GM12878 (cell line): ENCODE data around the gene UQCR11. TPM values are rescaled to one million over a fixed set of nuclear protein-coding genes. Genes with fewer than 3 reads are reported as not detected.

Source experiments
- ATAC-seq: fragments of 200-7000 bp; cut with Tn5 transposase; 3 replicates; pipeline ENCODE4 v1.9.1; 2020; ENCODE audit warnings: mild to moderate bottlenecking, moderate library complexity
- BruUV-seq: library from RNA; stranded (reverse); fragments of 400-500 nt; replicated peaks from 2 replicates; lab custom pipeline; 2021; lab: Mats Ljungman, UMichigan
- CTCF ChIA-PET: fragments of 300-600 bp; sonication (Branson Sonifier 250); formaldehyde crosslinking; extraction: SDS; loops from one replicate; lab custom pipeline; 2021; ENCODE audit warnings: inconsistent platforms; lab: Yijun Ruan, JAX
- POLR2A ChIA-PET: fragments of 350-600 bp; formaldehyde crosslinking; extraction: SDS; loops from one replicate; lab custom pipeline; 2021; ENCODE audit warnings: inconsistent platforms; lab: Charles Lee
- RAD21 ChIA-PET: fragments of 300-600 bp; sonication (Branson Sonifier 250); formaldehyde crosslinking; loops from one replicate; lab custom pipeline; 2023; ENCODE audit warnings: antibody characterized with exemption; ENCODE audit not compliant: unreplicated experiment; lab: Charles Lee
- SMC1A ChIA-PET: fragments of 300-600 bp; sonication (Branson Sonifier 250); formaldehyde crosslinking; loops from one replicate; lab custom pipeline; 2023; ENCODE audit not compliant: unreplicated experiment, uncharacterized antibody; lab: Charles Lee
- DNase-seq: peaks from one replicate; pipeline ENCODE4 v3.0.0-alpha.2; 2011; ENCODE audit warnings: low read depth, low spot score
- FAIRE-seq: peaks from 3 replicates; lab custom pipeline; 2011; peaks lifted over from hg19 to GRCh38; lab: Jason Lieb, UNC
- H2AFZ ChIP-seq: 2 replicates; pipeline ENCODE4 v1.6.0; 2011; ENCODE audit warnings: low read depth, low read length, control low read depth; ENCODE audit not compliant: control insufficient read depth
- H3K27ac ChIP-seq: 2 replicates; pipeline ENCODE4 v1.5.1; 2011; ENCODE audit warnings: control low read depth; ENCODE audit not compliant: control insufficient read depth, insufficient read depth
- H3K27me3 ChIP-seq, 2 experiments: replicated peaks in 1 of 2; 2 replicates each; pipeline versions ENCODE4 v1.6.0 to v1.6.1; 2011; ENCODE audit warnings: low read length in 1 of 2; ENCODE audit not compliant: control insufficient read depth in 2 of 2, insufficient read depth in 2 of 2
- H3K36me3 ChIP-seq, 2 experiments: 2 replicates each; pipeline ENCODE4 v1.5.1; 2011; ENCODE audit warnings: low read length in 1 of 2; ENCODE audit not compliant: control insufficient read depth in 2 of 2, insufficient read depth in 2 of 2
- H3K4me1 ChIP-seq: 2 replicates; pipeline ENCODE4 v1.6.1; 2011; ENCODE audit warnings: mild to moderate bottlenecking, low read length, moderate library complexity, mixed read lengths; ENCODE audit not compliant: control insufficient read depth, insufficient read depth
- H3K4me2 ChIP-seq: 2 replicates; pipeline ENCODE4 v1.6.0; 2011; ENCODE audit warnings: control low read depth; ENCODE audit not compliant: control insufficient read depth, insufficient read depth
- H3K4me3 ChIP-seq: fragments of 200-600 bp; sonication (generic); 2 replicates; pipeline ENCODE4 v1.5.1; 2016
- H3K79me2 ChIP-seq: 2 replicates; pipeline ENCODE4 v1.6.0; 2011; ENCODE audit warnings: low read length; ENCODE audit not compliant: control insufficient read depth, insufficient read depth
- H3K9ac ChIP-seq: 2 replicates; pipeline ENCODE4 v1.8.0; 2011; ENCODE audit warnings: low read length, control low read depth, mixed read lengths; ENCODE audit not compliant: control insufficient read depth, insufficient read depth
- H3K9me3 ChIP-seq: replicated peaks from 3 replicates; pipeline ENCODE4 v1.5.1; 2011; ENCODE audit warnings: mild to moderate bottlenecking, low read length; ENCODE audit not compliant: control insufficient read depth, insufficient read depth
- H4K20me1 ChIP-seq: 2 replicates; pipeline ENCODE4 v1.6.0; 2011; ENCODE audit not compliant: control insufficient read depth, insufficient read depth
- ATF7 ChIP-seq: fragments of 450-650 bp; IDR thresholded peaks from 2 replicates; pipeline ENCODE4 v1.6.1; 2016; ENCODE audit warnings: low read depth, mild to moderate bottlenecking
- BCL11A ChIP-seq: IDR thresholded peaks from 2 replicates; pipeline ENCODE4 v1.6.1; 2011; ENCODE audit warnings: low read depth, low read length
- BHLHE40 ChIP-seq, 2 experiments: fragments of 450-650 bp in 1 of 2; IDR thresholded peaks; 2 replicates each; pipeline ENCODE4 v1.6.1; 2011 to 2017; ENCODE audit warnings: low read depth in 2 of 2, borderline replicate concordance in 1 of 2, improper control_type of control experiment in 1 of 2, low read length in 1 of 2, mild to moderate bottlenecking in 1 of 2
- E4F1 ChIP-seq: fragments of 450-650 bp; IDR thresholded peaks from 2 replicates; pipeline ENCODE4 v1.6.1; 2018; ENCODE audit warnings: borderline replicate concordance, mild to moderate bottlenecking; ENCODE audit not compliant: partially characterized antibody
- GATAD2B ChIP-seq: fragments of 450-650 bp; conservative IDR thresholded peaks from 2 replicates; pipeline ENCODE4 v1.6.1; 2017; ENCODE audit warnings: low read depth, mild to moderate bottlenecking, moderate library complexity
- IKZF2 ChIP-seq, 2 experiments: fragments of 450-650 bp; IDR thresholded peaks; 2 replicates each; pipeline ENCODE4 v1.6.1; 2017; ENCODE audit warnings: mild to moderate bottlenecking in 2 of 2, moderate library complexity in 2 of 2
- IRF5 ChIP-seq: fragments of 450-650 bp; IDR thresholded peaks from 2 replicates; pipeline ENCODE4 v1.6.1; 2017; ENCODE audit warnings: borderline replicate concordance
- MXI1 ChIP-seq: fragments of 150-350 bp; IDR thresholded peaks from 2 replicates; pipeline ENCODE4 v1.6.1; 2011; ENCODE audit warnings: low read depth, mild to moderate bottlenecking, inconsistent platforms, low read length, improper control_type of control experiment
- POLR2AphosphoS5 ChIP-seq: IDR thresholded peaks from 2 replicates; pipeline ENCODE4 v1.6.1; 2011; ENCODE audit warnings: mild to moderate bottlenecking, low read length, inconsistent platforms
- REST ChIP-seq: IDR thresholded peaks from 2 replicates; pipeline ENCODE4 v1.6.1; 2012; ENCODE audit warnings: mild to moderate bottlenecking, low read depth, low read length
- SPI1 ChIP-seq: IDR thresholded peaks from 2 replicates; pipeline ENCODE4 v1.6.1; 2011; ENCODE audit warnings: low read depth, mild to moderate bottlenecking, low read length, moderate library complexity, borderline replicate concordance; ENCODE audit not compliant: insufficient read depth
- USF2 ChIP-seq: IDR thresholded peaks from 2 replicates; pipeline ENCODE4 v1.6.1; 2011; ENCODE audit warnings: low read depth, low read length, improper control_type of control experiment, borderline replicate concordance
- ZNF217 ChIP-seq: fragments of 450-650 bp; IDR thresholded peaks from 2 replicates; pipeline ENCODE4 v1.6.1; 2017; ENCODE audit warnings: antibody characterized with exemption, mild to moderate bottlenecking
- WGBS: methylation state at CpG from one replicate; pipeline ENCODE4 v1.1.6; 2016; ENCODE audit warnings: low lambda C conversion rate; ENCODE audit not compliant: insufficient replicate concordance, insufficient coverage; ENCODE audit errors: missing lambda C conversion rate; 5-methylcytosine and 5-hydroxymethylcytosine counted together
- in situ Hi-C: fragments of 300-500 bp; cut with MboI; formaldehyde crosslinking; loops from 9 replicates; pipeline ENCODE4 v1.14.3; 2018; ENCODE audit warnings: mixed read lengths
- intact Hi-C: fragments of 100-400 bp; cut with micrococcal nuclease; formaldehyde crosslinking; loops from one replicate; pipeline ENCODE4 v1.14.2; 2022; ENCODE audit not compliant: unreplicated experiment
- polyA plus RNA-seq, 11 experiments: library from polyadenylated mRNA; depleted of rRNA in 4 of 11; unstranded in 6 of 11; stranded (reverse) in 5 of 11; fragments of >200 nt; fragmentation: Nextera tagmentation in 4 of 11; fragmentation: Illumina TruSeq in 1 of 11; extraction: Ambion mirVana in 4 of 11; extraction: Trizol in 1 of 11; gene quantifications; 1 replicate in 1 of 11; 2 replicates in 10 of 11; pipeline versions ENCODE4 v1.2.1 to v1.2.3, GENCODE V29; 2011 to 2016; ENCODE audit warnings: inconsistent platforms in 2 of 11, missing spikeins in 2 of 11, low read depth in 1 of 11
- total RNA-seq, 4 experiments: library from RNA; depleted of rRNA in 3 of 4; stranded (reverse); fragments of >200 nt in 3 of 4; fragmentation: Illumina TruSeq in 1 of 4; extraction: Trizol in 1 of 4; gene quantifications; 2 replicates each; pipeline versions ENCODE4 v1.2.1 to v1.2.3, GENCODE V29; 2013 to 2021

Gene UQCR11
- total and polyA plus RNA-seq, 10 of the 15 experiments (the other 5 are each of a cell fraction or from before 2014, with no cell fraction given) = 28.6 to 586 (median 193) TPM

- POLR2A ChIA-PET = interaction anchor here (0.6 to 2.7 kb wide), 7 partner anchors 10 to 307 kb away, joined by 3 to 13 read pairs (median 4); partner anchors contain the start of genes MBD3 and UQCR11
- Histone ChIP-seq H3K27ac (peak overlapping the region; percentile 90), H3K9me3 (no peaks in the 10 kb centered on the region), H2AFZ (no peak overlapping the region), H3K79me2 (peaks cover 52% of the 10 kb centered on the region), H3K4me3 (peak overlapping the region; percentile 91), H3K4me2 (peak overlapping the region; percentile 35; the same call in 1 of the 2 replicates), H3K4me1 (peaks cover 30% of the 10 kb centered on the region), H3K9ac (peak overlapping the region; percentile 76), H3K27me3 (no peaks in the 10 kb centered on the region), H4K20me1 (no peaks in the 10 kb centered on the region), H3K36me3 (peaks cover 3 to 4% of the 10 kb centered on the region in 2 experiments; a peak in 3 of 4 replicates)
- in situ Hi-C loops (no loop called here), intact Hi-C loops (loop anchor here (2.0 kb wide), 2 partner anchors 17 to 33 kb away; no protein-coding TSS in a partner anchor)
- ATAC-seq (no peak), DNase-seq (no peak), FAIRE-seq (no peak)
- CTCF ChIA-PET = interaction anchor here (0.7 to 1.6 kb wide), 6 partner anchors 11 to 61 kb away, joined by 3 to 8 read pairs (median 4); no protein-coding TSS in a partner anchor
- SMC1A ChIA-PET = interaction anchor here (1.8 to 3.3 kb wide), 4 partner anchors 16 to 59 kb away, joined by 4 to 30 read pairs (median 7); partner anchors contain the start of gene MBD3
- under 1% methylated on average over 57 of the region's 101 CpGs for WGBS
- BruUV-seq = no TSS peak
- RAD21 ChIA-PET = interaction anchor here (0.7 to 3.1 kb wide), 9 partner anchors 13 to 106 kb away, joined by 3 to 19 read pairs (median 4); partner anchors contain the start of gene UQCR11
- TF ChIP-seq USF2 = no peak
- TF ChIP-seq IRF5 = no peak
- TF ChIP-seq IKZF2 (IDR thresholded peaks at IDR 0.05) = no peak
- 0 out of 2 replicates have a peak, but pooled peaks have one; percentile 38 for TF ChIP-seq POLR2AphosphoS5
- TF ChIP-seq ATF7 = no peak
- TF ChIP-seq SPI1 = no peak
- no peak for TF ChIP-seq ZNF217
- no peak for TF ChIP-seq BCL11A
- TF ChIP-seq MXI1 = no peak
- no peak for TF ChIP-seq REST
- TF ChIP-seq BHLHE40 (IDR thresholded peaks at IDR 0.05; ENCODE audit: borderline replicate concordance in 1 of 2, low read depth in 2 of 2, low read length in 1 of 2) = peak in 1 of 2 experiments; percentile 41; a peak in 1 of 4 replicates
- TF ChIP-seq GATAD2B = peak; percentile 51; the same call in 1 of the 2 replicates
- no peak for TF ChIP-seq E4F1
Observed at GRCh38 chr19:1651568-1652291, 46.5 kb upstream of the UQCR11 start.
